Measurements from ENCODE around the gene GLB1L3.
A peak's percentile ranks its signal among the peaks of the same experiment; 100 is the strongest.

GLB1L3 gene

DNA sequence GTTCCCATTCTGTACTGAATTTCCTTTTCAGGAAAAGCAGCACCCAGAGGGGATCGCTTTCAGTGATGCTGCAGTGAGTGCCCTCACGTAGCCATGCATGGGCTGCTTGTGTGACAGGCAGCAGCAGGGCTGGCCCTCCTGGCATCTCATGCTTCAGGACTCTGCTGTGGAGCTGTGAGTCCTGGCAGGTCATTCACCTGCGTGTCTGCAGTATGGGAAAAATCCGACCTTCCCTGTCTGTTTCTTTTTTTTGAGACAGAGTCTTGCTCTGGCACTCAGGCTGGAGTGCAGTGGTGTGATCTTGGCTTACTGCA is 69.0 kb downstream of the GLB1L3 start:
- no peak for DNase-seq

DNA sequence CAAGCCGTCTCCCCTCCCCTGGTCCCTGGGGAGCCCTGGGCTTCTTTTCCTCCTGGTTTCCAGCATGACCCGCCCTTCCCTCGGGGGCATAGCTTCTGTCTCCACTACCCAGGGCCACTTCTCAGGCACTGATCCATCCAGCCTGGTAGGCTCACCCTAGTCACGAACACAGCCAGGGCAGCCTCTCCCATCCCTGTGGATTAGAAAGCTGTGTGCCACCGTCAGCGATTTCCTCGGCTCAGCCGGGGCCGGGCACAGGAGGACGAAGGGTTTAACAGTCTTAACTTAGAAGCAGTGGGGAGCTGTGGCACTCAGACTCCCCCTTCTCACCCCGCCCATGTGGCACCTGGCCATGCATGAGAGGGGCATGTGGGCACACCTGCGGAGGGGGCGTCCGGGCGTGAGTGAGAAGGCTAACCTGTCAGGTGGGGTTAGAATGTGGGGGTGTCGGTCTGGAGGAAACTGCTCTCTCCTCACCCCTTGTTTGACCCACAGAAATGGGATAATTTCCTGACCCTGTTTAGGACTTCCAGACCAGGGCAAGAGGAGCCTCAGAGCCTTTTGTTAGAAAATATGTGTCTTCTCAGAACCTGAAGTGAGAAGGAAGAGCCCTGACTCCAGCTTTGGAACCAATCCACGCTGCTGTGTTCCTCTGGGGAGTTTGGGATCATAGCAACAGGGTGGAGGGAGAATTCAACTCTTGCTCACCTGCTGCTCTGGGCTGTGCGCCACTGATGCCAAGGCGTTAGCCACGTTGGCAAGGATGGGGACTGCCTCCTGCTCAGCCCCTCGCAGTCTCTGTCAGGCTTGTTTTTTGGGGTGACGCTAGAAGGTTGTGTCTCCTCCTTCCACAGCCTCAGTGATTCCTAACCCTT is 70.2 kb downstream of the GLB1L3 start:
- no peak for DNase-seq

DNA sequence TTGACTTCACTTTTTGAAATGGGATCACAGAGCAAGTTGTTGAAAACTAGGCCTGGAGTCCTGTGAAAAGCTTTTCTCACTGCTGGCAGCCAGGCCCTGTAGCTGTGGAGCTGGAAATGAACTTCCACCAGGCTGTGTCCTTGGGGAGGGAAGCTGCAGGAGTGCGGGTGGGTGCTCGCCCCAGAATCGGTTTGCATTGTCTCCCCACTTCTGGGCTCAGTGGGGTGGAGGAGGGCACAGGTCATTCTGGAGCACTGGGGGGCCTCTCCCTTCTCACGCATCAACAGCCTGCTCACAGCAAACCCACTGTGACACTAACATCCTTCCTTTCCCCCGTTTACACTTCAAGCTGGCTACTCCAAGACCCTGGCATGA is 70.8 kb downstream of the GLB1L3 start:
- DNase-seq, result no peak

- no peak for DNase-seq
These were observed 71.3 kb downstream of the GLB1L3 start for GRCh38 chr11:134347441-134347840.

DNA sequence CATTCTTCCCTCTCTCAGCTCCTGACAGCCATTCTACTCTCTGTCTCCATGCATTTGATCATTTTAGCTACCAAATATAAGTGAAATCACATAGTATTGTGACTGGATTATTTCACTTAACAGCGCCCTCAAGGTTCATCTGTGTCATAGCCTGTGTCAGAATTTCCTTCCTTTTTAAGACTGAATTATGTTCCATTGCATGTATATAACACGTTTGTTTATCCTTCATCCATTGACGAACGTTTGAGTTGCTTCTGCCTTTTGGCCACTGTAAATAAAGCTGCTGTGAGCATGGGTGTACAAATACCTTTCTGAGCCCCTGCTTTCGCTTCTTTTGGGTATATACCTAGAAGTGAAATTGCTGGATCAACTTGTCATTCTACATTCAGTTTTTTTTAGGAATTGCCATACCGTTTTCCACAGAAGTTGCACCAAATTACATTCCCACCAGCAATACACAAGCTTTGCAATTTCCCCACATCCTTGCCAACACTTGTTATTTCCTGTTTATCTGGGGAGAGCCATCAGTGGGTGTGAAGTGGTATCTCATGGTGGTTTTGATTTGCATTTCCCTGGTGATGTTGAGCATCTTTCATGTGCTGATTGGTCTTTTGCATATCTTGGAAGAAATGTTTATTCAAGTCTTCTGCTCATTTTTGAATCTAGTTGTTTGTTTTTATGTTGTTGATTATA is 73.1 kb downstream of the GLB1L3 start:
- no peak for DNase-seq

- DNase-seq, result no peak
These were observed 73.7 kb downstream of the GLB1L3 start for GRCh38 chr11:134349802-134350355.

DNA sequence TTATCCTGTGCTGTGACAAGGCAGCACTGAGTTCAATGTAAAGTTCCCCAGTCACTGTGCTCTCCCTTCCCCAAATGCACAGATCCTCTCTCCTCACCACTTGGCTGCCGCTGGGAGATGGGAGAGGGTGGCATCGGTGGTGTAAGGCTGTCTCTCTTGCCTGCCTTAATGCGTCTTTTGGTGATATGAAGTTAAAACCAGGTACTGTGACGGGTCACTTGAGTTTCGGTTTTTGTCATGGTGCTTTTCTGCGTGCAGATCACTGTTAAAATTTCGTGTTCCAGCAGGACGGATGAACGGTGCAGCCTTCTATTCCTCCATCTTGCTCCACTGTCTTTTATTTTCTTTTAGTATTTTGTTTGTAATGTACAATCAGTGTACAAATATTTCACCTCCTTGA is 74.2 kb downstream of the GLB1L3 start:
- no peak for DNase-seq

DNA sequence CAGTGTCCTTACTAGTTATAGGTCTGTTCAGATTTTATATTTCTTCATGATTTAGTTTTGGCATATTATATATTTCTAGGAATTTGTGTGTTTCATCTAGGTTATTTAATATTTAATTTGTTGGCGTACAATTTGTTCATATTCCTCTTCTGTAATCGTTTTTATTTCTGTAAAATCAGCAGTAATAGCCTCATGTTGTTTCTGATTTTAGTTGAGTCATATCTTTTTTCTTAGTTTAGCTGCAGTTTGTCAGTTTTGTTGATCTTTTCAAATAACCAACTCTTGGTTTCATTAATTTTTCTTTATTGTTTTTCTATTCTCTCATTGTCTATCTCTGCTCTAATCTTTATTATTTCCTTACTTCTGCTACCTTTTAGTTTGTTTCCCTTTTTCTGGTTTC is 75.9 kb downstream of the GLB1L3 start:
- DNase-seq, result no peak

DNA sequence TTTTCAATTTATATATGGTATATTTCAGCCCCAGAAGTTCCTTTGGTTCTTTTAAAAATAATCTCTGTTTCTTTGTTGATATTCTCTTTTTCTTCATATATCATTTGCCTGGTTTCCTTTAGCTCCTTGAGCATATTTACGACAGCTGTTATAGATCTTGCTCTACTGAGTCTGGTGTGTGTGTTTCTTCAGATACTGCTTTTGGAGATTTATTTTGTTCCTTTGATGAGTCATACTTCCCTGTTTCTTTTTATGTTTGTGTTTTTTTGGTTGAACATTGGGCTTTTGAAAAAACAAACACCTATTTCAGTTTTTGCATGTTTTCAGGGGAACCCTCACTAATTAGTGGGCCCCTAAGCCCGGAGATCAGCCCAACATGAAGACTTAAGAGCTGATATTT is 79.0 kb downstream of the GLB1L3 start:
- no peak for DNase-seq

GRCh38 chr11:134355656-134356055 is 79.5 kb downstream of the GLB1L3 start:
- DNase-seq, result no peak

- DNase-seq, result no peak
These were observed 80.7 kb downstream of the GLB1L3 start for GRCh38 chr11:134356656-134357544.

GRCh38 chr11:134357545-134357839 is 81.3 kb downstream of the GLB1L3 start:
- DNase-seq, result no peak

DNA sequence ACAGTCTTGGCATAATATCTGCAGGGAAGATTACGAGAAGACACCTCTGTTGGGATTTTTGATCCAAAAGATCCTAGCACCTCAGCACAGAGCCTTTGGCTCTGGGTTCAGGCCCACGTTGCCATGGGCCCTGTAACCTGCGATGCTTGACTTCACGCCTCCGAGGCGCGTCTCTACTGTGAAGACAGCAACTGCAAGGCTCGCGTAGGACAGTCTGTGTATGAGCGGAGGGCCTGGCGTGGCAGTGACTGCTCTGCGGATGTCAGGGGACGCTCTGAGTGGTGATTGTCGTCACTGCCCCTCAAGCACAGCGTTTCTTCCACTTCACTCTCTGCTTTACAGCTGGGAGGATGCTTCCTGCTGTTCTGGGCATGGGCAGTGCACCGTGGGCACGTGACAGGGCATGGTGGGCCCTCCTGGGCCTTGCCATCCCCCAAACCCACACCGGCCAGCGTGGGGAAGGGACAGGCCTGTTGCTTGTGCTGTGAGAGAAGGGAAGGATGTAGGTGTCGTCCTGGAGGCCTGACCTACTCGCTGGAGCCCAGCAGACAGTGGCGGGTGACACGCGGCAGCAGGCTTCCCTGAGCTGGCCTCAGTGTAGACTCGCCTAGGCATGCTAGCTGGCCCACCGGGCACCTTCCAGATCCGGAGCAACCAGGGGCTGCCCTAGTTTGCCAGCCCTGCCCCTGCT is 82.1 kb downstream of the GLB1L3 start:
- DNase-seq, result no peak

DNA sequence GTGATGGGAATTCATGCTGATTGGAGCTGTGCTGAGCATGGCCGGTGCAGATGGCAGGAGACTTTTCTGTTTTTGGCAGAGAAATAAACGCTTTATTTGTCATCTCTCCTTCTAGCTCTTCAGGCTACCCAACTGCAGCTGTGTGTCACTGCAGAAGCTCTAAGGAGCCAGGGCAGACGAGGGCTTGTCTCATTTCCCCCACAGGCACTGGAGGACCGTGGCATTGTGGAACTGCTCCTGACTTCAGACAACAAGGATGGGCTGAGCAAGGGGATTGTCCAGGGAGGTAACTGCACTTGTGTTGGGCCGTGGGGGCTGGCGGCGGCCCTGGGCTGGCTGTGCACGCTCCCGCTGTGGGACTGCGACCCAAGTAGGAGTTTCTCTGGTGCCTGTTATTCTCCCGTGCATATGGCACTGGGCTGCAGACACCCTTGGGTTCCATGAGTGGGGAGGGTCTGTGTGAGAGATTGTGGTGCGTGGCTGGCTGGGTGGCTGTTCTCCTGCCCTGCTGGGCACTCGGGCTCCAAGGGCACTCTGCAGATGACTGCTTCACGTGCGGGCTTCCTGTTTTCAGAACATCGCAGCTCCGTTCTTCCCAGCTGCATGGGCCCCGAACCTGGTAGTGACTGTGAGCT is 82.8 kb downstream of the GLB1L3 start:
- DNase-seq, result no peak

GRCh38 chr11:134359646-134360045 is 83.5 kb downstream of the GLB1L3 start:
- DNase-seq, result no peak

DNA sequence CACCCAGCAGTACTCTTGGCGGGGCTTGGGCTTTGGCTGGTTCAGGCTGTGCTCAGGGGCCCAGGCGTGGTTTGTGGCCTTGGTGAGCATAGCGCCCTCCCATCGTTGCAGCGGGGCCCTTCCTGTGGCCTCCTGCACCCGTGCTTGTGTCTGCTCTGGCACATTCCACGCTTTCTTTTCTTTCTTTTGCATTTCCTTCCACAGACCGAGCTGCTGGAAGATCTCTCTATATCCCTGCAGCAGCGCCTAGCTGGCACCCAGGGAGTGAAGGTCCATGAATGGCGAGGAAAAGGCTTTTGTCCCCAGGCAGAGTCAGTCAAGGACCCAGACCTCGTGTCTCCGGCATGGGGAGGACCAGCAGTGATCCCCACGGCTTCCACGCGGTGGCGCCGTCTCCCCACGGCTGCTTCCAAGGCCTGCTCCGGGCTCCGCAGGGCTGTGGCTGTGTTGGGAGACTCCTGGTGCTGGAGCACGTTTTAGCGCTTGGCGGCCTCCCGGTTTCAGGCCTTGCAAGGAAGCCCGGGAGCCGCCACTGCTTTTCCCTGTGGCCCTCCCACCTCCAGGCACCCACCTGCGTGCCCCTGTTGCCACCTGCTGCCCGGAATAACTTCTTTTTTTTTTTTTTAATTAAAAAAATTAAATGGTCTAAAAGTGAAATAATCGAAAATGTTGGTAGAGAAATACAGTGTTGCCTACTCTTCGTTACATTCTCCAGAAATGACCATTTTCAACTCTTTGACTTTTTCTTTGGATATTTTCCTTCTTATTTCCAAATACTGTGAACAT is 84.1 kb downstream of the GLB1L3 start:
- DNase-seq, result peak; percentile 53

DNA sequence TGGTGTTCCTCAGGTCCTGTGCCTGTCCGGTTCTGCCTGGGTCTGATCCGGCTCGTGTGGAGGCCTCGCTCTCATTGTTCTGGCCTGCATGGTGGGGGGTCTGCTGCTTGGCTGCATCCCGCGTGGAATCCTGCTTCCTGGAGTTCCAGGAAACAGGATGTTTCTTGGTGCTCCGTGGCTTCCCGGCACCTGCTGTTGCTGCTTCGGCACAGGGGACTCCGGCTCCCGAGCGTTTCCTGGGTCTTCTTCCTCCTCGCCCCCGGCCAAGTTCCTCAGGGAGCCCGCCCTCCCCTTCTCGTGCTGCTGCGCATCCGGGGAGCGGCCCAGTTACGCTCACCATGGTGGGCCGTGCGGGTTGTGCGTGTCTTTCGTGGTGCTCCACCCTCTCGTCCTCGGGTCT is 85.5 kb downstream of the GLB1L3 start:
- no peak for DNase-seq

- no peak for DNase-seq
These were observed 86.2 kb downstream of the GLB1L3 start for GRCh38 chr11:134362192-134362901.

DNA sequence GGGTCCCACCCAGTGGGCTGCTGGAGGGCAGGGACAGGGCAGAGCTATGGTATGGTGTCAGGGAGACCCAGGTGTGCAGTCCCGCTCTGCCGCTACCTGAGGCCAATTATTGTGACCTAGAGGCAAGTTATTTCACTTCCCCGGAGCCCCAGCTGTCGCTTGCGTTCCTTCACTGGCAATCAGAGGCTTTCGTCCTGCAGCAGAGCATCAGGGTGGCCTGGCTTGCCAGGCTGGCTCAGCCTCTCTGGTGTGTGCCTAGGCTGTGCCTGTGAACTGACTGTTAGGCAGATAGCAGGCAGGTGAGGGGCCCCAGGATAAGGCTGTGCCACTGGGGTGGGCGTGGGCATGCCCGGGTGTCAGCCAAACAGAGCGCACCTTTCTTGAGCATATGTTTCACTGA is 87.0 kb downstream of the GLB1L3 start:
- no peak for DNase-seq

DNA sequence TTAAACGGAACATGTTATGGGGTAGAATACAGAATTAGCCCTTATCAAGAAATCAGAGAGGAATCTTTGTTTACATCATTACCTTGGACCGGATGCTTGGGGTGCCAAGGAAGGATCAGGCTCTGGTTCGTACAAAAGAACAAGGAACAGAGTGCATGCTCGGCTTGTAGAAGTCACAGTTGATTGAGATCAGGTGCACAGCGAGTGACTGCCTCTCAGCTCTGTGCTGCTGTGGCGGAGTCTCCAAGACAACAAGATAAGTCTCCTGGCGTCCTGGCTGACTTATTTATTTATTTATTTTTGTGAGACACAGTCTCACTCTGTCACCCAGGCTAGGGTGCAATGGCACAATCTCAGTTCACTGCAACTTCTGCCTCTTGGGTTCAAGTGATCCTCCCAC is 87.4 kb downstream of the GLB1L3 start:
- no peak for DNase-seq

DNA sequence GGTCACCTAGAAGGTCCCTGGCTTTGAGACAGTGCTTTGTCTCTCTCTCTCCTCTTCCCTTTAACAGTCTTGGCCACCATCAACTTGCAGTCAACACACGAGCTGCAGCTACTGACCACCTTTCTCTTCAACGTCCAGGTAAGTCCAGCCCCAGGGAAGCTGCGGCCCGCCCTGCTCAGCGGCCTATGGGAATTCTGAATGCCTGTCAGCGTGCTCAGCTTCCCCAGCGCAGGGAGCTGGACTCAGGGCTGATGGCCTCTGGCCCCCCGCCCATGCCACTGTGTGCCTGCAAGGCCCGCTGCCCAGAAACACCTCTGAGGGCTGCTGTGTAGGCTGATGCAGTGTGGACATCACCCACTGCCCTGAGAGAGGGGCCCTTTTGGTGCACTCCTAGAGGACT is 88.1 kb downstream of the GLB1L3 start:
- DNase-seq, result no peak
